T1000 (cell line): ENCODE measurements around the gene NDUFS6.
"Not testable (repeated sequence)": the region's sequence is repeated elsewhere in the genome, so short reads cannot be mapped to it uniquely, and the experiment has no call there.

Experiments used
- DNase-seq: peaks from one replicate; lab custom pipeline; 2025; ENCODE audit warnings: mixed read lengths; lab: John Stamatoyannopoulos, UW

NDUFS6 gene

DNA sequence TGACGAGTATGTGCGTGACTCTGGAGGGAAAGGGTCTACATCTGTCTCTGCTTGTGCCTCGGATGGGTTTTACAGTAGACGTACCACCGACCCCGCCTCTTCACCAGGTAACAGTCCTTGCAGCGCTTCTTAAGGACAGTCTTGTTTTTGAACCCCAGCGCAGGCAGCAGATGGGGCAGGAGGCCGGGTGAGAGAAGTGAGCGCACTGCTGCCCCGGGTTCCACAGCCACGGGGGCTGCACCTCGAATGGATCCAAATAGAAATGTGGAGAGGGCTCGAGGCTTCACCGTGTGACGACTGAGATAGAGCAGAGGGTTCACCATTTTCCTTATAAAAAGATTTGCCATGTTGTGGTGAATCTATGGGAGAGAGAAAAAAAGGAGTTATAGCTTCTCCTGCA, 2.6 kb upstream of the NDUFS6 start:
- not testable (repeated sequence) for DNase-seq

DNA sequence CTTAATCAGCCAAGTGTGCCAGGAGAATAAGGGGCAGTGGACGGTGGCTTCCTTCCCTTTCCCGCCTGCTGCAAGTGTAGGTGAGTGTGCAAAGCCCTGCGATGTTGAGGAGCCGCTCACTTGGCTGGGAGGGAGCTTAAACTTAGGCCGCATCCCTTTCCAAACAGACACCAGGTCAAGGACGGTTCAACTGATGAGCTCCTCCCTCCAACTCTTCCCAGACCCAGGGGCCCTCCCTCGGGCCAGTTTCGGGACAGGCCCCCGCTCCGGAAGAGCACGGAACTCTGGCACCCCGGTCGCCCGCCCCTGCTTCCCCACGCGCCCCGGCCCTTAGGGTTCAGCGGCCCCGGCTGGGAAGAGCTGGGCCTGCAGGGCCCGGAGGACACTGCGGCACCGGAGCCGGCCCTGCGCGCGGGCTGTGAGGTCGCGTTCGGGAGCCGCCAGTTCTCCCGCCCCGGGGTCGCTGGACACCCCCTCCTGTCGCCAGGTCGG, 2.1 kb upstream of the NDUFS6 start:
- DNase-seq = no peak

DNA sequence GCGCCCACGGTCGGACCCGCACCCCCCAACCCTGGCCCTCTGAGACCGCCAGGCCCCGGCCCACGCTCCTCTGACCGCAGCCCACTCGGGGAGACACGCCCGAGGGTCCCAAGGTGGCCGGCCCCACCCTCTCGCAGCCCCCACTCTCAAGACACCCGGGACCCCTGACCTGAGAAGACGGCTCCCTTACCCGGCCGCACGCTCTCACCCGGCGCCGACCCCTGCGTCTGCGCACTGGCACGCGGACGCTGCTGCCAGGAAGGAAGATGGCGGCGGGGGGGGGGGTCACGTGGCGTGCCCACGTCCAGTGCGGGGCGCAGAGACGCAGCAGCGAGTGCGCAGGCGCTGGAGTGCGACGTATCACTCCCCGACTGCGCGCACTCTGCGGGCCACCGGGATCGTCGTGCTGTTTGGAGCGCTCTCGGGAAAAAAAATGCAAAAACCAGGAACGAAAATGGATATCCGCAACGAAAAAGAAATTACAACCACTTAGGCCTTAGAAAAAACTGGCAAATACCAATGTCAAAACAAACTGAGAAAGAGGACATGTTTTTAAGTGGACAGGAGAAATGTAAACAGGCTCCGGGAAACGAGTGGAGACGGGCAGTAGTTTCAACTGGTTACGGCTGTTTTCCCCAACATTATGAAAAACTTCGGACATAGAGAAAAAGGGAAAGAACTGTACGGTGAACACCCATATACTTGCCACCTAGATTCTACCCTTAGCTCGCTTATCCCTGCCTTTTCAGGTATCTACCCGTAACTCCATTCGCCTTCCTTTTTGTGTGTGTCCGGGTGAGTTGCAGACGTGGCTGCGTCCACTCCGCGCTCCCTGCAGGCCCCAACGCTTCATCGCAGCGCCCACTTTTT, 1.4 kb upstream of the NDUFS6 start, which contains the start of gene MRPL36:
Gene MRPL36 (minus strand): TSS at position 236 of the 870 bp plus-strand sequence. CDS start 902 bp downstream, outside the sequence.
- peak; percentile 71 for DNase-seq

DNA sequence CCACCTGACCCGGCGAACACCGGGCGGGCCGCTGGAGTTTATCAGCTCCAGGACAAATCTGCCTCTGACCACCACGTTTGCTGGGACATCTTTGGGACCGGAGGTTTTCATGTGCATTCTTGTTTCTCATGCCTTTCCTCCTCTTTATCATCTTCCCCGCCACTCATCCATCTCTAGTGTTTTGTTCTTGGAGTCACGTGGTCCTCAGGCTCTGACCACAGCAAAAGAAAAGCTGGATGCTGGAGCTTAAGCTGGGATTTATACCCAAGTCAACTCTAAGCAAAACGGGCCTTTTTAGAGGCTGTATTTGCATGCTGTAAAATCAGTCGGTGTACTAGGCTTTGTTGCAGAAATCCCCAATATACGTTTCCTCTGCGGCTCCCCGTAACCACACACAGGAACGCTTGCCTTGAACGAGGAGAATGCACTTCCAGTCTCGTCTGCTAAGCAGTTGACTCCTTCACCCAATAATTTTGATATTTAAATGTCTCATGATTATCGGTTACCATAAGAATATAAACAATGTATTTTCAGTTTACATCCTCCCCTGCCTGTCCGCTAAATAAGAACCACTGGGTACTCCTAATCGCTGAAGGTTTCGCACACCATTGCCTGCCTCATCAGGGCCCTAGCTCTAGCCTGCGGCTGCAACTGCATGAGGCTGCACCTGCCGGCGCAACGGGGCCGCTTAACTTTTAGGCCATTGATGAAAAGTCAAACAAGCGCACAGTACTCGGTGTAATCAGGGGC, 560 bp upstream of the NDUFS6 start:
- no peak for DNase-seq

DNA sequence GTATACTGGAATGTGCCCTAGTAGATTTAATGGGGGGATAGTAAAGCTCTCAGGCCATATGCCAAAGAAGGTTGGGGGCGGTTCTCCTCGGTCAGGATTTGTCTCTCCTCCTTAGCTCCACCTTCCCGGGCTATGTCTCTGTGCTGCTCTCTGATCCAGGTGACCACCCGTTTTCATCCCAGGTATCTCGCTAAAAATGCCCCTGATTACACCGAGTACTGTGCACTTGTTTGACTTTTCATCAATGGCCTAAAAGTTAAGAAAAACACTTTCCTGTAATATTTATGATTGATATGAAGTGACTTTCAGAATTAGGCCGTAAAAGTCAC, 724 bp downstream of the NDUFS6 start:
- no peak for DNase-seq

DNA sequence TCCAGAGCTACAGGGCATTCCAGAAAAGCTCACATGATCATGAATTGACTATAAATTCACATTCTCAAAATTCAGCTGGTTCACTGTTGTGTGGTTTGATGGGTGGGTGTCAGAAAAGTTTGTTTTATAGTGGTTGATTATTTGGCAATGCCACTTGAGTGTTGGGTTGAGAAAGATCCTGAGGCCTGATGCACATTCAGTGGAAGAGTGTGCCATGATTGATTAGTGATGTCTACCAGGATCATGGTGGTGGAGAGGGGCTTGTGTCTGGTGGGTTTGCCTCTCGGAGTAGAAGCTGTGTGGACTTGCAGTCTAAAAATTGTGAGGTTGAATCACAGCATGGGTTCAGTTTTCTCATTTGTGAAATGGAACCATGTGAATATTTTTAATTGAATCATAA, 2.0 kb downstream of the NDUFS6 start:
- no peak for DNase-seq

DNA sequence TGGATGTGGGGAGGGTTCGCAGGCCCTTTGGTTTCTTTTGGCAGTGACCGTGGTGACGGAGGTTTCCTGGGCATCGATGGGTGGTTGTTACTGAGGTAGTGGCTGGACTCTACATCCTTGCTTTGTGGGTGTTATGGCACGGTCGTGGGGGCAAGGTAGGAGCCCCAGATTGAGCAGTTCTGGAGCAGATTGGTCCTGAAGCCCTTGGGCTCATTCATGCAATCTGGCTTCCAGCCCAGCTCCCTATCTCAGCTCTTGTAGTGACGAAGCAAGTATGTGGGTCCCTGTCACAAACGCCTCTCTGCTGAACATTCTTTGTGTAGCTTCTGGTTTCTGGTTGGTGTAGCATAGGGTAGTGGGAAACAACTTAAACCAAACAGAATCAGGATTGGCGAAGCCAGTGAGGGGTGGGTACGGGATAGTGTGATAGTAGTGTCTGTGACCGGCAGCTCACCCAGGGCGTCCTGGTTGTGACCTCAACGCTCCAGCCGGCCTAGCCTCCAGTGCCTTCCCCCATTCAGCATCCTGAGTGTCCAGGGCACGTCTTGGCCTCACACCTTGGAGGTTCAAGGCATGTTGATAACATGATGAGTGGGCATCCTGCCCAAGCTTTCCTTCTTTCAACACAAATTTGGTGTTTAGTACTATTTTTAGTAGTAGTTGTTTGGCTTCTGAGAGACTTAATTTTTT, 2.9 kb downstream of the NDUFS6 start:
- no peak for DNase-seq

DNA sequence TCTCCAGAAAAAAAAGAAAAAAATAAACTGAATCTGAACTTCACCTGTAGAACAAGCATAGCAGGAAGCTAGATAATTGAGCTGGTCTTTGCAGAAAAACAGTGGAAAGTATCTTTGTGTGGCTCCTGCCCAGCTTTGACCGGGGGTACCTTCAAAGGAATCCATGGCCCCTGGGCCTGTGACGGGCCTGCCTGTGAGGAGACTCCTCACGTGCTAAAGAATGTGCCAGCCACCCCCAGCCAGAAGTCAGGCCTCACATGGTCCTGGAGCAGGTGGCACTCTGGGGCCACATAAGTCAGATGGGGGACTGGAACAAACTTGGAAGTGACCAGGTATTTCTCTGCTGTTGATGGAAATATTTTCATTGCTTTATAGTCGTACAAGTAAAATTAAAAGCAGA, 4.1 kb downstream of the NDUFS6 start:
- DNase-seq = no peak

DNA sequence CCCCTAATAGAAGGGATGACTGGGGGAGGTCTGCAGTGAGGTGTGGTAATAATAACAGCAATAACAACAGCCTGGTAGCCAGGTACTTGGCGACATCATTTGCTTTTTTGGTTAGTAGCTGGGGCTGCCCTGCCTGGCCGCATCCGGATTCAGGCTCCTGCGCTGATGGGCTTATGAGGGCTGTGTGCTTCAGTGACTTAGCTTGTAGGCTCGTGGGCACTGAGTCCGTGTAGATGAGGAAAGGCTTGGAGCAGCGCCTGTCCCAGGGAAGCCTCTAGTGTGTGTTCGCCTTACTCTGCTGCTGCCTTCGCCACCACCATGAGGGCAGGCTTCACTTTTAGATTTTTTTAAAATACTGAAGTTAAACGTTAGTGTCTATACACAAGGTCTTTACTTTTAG, 4.5 kb downstream of the NDUFS6 start:
- no peak for DNase-seq

DNA sequence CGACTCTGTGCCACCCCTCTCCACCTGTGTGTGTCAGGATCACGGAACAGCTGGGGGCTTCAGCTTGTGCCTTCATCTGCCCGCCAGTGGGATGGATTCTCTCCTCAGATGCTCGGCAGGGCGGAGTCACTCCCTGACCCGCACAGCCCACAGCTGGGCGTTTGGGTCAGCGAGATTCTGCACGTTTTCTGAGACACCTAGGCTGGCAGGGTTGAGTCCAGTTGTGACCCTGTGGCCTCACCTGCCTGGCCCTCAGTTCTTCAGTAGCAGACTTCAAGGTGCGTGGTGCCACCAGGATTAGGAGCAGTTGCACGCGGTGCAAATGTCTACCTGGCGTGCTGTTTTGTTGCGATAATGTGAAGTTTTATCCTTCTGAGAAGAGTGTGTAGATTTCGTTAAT, 5.0 kb downstream of the NDUFS6 start:
- DNase-seq = no peak

DNA sequence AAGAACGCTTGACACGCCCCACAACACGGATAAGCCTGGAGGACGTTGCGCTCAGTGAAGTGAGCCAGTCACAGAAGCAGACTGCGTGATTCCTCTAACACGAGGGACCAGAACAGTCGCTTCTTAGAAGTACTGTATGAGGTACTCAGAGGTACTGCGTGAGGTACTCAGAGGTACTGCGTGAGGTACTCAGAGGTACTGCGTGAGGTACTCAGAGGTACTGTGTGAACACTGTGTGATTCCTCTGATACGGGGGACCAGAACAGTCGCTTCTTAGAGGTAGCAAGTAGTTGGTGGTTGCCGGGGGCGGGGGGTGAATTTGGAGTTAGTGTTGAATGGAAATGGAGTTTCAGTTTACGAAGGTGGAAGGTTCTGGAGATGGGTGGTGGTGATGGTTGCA, 5.8 kb downstream of the NDUFS6 start:
- no peak for DNase-seq

DNA sequence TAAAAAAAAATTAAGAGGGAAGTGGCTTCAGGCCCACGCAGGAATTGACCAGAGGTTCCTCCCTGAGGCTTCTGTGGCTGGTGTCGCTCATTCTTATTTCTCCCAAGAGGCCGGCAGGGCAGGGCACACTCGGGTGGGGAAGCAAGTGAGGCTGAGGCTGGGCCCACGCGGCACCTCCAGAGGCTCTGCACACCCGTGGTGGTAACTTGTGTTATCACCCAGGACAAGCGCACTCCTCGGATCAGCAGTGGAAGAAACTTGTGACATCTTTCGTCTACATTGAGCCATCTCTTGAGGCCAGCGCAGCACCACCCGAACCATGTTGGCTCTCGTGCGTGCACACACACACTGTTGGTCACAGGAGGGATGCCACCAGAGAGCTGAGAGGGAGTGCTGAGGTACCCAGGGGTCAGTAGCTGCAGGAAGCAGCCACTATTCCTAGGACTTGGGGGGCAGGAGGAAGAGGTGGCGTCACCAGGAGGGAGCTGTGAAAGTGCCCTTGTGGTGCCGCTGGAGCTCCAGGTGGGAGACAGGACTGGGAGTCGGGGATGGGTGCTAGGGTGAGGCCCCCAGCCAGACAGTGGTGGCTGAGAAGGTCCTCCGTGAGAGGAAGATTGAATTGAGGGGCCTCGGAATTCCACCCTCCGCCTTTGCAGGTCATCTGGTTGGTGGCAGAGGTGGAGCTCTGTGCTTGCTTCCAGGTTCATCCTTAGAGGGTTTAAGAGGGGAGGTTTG, 6.4 kb downstream of the NDUFS6 start:
- no peak for DNase-seq

DNA sequence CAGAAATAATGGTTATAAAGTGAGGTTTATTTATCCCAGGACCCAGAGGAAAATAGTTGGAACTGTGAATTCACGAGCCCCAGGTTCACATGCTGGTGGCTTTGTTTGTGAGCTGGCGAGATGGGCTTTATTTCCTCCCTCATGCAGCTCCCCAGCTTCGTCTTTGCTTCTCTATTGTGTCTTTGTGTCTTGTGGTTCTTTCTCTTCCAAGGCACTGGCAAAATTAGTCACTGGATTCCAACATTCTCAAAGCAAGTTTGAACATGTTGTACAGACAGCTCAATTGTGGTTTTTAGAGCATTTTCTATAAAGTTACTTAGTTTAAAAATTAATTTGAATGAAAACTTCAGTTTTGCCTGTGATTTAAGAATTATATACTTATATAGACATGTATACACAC, 7.2 kb downstream of the NDUFS6 start:
- DNase-seq = no peak

DNA sequence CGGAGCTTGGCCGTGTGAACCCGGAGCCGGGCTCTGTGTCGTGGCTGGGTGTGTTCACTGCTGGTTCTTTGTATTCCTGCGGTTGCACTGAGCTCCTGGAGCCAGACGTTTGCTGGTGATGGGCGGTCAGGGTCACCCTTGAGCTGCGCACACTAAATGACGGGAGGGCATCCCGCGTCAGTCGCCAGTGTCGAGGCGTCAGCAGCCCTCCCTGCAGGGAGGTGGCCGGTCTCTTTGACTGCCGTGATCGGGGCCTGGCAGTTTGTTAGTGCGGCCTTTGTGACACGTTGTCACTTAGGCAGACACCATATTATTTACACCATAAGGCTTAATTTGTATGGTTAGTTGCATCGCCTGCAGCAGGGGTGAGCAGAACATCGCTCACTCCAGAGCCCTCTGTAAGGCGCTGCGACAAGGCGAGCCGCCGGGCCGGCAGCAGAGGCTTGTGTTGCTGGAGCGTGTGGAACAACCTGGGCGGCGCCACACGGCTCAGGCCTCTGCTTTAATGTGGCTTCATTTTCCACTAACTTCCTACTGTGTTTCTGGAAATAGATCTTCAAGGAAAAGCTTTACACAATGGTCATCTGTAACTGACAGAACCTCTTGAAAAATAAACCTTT, 8.3 kb downstream of the NDUFS6 start:
- DNase-seq = no peak

DNA sequence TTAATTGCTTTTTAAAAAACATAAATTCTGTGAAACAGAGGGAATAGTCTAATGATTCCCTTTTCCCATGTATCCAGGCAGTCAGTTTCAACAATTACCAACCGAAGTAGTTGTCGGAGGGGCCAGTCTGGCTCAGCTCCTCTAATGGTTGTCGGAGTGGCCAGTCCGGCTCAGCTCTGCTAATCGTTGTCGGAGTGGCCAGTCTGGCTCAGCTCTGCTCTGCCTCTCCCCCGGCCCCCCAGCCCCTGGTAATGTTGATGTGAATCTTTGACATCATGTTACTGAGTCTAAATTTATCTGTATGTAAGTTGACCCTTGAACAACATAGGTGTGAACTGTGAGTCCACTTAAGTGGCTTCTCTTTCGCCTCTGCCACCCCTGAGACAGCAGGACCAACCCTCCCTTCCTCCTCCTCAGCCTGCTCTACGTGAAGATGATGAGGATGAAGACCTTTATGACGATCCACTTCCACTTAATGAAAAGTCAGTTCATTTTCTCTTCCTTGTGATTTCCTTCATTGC, 9.4 kb downstream of the NDUFS6 start:
- DNase-seq = no peak

DNA sequence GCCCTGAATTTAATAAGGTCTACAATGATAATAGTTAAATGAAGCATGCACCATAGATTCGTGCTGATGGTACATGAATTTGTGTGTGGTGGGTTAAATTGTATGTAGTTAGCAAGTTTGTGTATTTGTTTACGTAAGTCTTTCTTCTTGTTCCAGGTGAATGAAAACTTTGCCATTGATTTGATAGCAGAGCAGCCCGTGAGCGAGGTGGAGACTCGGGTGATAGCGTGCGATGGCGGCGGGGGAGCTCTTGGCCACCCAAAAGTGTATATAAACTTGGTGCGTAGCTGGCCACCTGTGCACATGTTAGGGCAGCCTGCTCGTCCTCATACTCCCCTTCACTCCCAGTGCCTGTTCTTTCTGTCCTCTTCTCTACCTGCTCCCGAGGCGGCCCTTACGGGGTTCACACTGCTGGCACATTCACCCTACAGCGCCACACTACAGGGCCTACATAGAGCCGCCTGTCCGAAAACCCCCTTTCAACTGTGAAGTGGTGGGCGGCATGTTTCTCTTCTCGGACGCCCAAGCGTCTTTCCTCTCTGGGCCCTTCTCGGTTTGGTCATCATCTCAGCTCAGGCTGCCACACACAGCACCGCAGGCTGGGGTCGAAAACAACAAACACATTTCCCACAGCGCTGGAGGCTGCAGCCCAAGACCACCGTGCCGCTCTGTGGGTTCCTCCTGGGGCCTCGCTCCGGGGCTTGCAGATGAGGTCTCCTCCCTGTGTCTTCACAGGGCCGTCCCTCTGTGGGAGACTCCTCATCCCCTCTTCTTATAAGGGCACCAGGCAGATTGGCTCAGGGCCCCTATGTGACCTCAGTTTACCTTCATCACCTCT, 13.2 kb downstream of the NDUFS6 start:
- DNase-seq = no peak

DNA sequence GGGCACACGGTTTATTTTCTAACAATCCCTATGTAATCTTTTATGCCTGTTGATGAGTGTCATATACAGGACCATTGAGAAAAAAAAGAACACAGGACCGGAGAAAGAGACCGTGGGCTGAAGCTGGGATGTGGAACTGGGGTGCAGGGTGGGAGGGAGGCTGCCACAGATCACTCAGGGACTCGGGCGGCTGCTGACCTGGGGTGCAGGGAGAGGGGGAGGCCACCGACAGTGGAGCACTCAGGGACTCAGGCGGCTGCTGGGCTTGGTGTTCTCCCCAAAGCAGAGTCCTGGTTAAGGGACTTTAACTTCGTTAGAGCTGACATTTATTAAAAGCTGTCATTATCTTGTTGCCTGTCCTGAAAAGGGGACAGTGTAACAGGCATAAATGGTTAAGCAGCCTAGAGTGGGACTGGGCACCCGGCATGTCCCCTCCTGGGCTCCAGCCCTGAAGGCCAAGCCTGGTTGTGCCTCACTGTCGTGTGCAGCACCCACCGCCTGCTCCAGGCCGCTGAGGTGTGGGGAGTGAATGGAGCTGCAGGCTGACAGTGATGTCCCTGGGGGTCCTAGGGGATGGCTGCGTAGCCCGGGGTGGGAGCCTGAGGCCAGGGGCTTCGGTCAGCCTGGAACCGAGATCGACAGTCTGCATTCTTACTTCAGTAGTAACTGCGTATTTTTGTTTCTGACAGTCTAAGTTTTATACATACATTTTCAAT, 14.0 kb downstream of the NDUFS6 start:
- no peak for DNase-seq

DNA sequence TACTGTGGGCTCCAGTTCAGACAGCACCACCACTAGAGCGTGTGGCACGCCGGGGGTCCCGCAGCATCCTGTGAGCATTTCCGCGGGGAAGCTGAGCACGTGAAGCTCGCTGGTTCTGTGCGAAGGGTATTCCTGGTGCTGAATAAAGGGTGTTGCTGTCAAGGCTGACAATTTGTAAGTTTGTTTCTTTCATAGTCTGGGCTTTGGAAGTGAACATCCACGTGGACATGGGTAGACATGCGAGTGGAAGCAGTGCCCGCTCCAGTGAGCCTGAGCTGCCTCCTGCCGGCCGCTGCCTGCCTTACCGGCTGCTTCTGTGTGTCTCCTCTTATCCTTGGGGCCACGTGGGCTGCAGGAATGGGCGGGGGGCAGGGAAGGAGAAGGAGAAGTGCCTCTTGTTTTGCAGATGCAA, 14.7 kb downstream of the NDUFS6 start:
- DNase-seq = no peak

DNA sequence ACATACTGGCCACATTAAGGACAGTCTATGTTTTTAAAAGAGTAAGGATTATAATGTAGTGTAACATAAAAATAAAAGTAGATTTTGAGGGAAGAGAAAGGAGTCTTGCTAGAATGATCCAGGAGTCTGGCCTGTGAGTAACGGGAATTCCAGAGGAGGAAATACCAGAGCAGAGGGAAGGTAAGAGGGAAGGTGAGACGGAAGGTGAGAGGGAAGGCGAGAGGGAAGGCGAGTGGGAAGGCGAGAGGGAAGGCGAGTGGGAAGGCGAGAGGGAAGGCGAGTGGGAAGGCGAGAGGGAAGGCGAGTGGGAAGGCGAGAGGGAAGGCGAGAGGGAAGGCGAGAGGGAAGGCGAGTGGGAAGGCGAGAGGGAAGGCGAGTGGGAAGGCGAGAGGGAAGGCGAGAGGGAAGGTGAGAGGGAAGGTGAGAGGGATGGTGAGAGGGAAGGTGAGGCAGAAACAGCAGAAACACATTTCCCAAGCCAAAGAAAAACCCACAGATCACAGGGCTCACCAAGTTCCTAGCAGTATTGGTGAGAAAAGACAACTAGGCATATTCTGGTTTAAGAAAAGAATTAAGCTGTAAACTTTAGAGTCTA, 15.4 kb downstream of the NDUFS6 start:
- not testable (repeated sequence) for DNase-seq
